IMR-90 (cell line): ENCODE measurements around the gene UBE3B. TPM values are rescaled to one million over a fixed set of nuclear protein-coding genes. Genes with fewer than 3 reads are reported as not detected.

ENCODE experiments used
- ATAC-seq: fragments of 200-7000 bp; cut with Tn5 transposase; 2 replicates; pipeline ENCODE4 v1.9.1; 2020; ENCODE audit warnings: low read depth, mild to moderate bottlenecking, moderate library complexity
- BruUV-seq: library from RNA; stranded (reverse); fragments of 400-500 nt; replicated peaks from 2 replicates; lab custom pipeline; 2021; lab: Mats Ljungman, UMichigan
- CTCF ChIA-PET: fragments of 300-600 bp; formaldehyde crosslinking; extraction: SDS; loops from one replicate; lab custom pipeline; 2021; ENCODE audit warnings: antibody characterized with exemption; lab: Yijun Ruan, JAX
- POLR2A ChIA-PET: fragments of 300-600 bp; sonication (Branson Sonifier 250); formaldehyde crosslinking; loops from one replicate; lab custom pipeline; 2022; ENCODE audit warnings: antibody characterized with exemption; ENCODE audit not compliant: unreplicated experiment; lab: Charles Lee
- DNase-seq: peaks from one replicate; pipeline ENCODE4 v3.0.0; 2013
- H2AFZ ChIP-seq: replicated peaks from 2 replicates; pipeline ENCODE3; 2013; ENCODE audit warnings: low read length, mild to moderate bottlenecking; ENCODE audit not compliant: poor library complexity
- H2AK5ac ChIP-seq: 2 replicates; pipeline ENCODE4 v1.6.1; 2013; ENCODE audit warnings: low read depth, low read length, inconsistent platforms
- H2AK9ac ChIP-seq: replicated peaks from 2 replicates; pipeline ENCODE3; 2013; ENCODE audit warnings: mild to moderate bottlenecking, low read depth, low read length, moderate library complexity; ENCODE audit not compliant: poor library complexity
- H2BK120ac ChIP-seq: 2 replicates; pipeline ENCODE4 v1.6.1; 2013; ENCODE audit warnings: low read depth, low read length, inconsistent platforms
- H2BK15ac ChIP-seq: 3 replicates; pipeline ENCODE4 v1.6.1; 2013; ENCODE audit warnings: low read depth, low read length, inconsistent platforms
- H2BK20ac ChIP-seq: 2 replicates; pipeline ENCODE4 v1.6.1; 2013; ENCODE audit warnings: low read depth, mild to moderate bottlenecking, inconsistent platforms, low read length, moderate library complexity
- H2BK5ac ChIP-seq: 2 replicates; pipeline ENCODE4 v1.6.1; 2013; ENCODE audit warnings: mild to moderate bottlenecking, low read depth, low read length, inconsistent platforms; ENCODE audit not compliant: poor library complexity, severe bottlenecking
- H3K14ac ChIP-seq: replicated peaks from 2 replicates; pipeline ENCODE4 v1.6.1; 2013; ENCODE audit warnings: low read depth, low read length, inconsistent platforms
- H3K18ac ChIP-seq: 2 replicates; pipeline ENCODE4 v1.6.1; 2013; ENCODE audit warnings: low read depth, low read length, control low read depth
- H3K23ac ChIP-seq: 2 replicates; pipeline ENCODE4 v1.6.1; 2013; ENCODE audit warnings: low read depth, low read length, inconsistent platforms
- H3K27ac ChIP-seq: 2 replicates; pipeline ENCODE4 v1.5.1; 2013; ENCODE audit warnings: mild to moderate bottlenecking, control low read depth, low read length; ENCODE audit not compliant: insufficient read depth
- H3K27me3 ChIP-seq: 2 replicates; pipeline ENCODE4 v1.6.1; 2013; ENCODE audit warnings: low read length; ENCODE audit not compliant: control insufficient read depth, insufficient read depth
- H3K36me3 ChIP-seq: 2 replicates; pipeline ENCODE4 v1.6.1; 2013; ENCODE audit warnings: low read length, mixed read lengths; ENCODE audit not compliant: control insufficient read depth, insufficient read depth
- H3K4ac ChIP-seq: 2 replicates; pipeline ENCODE4 v1.6.1; 2013; ENCODE audit warnings: low read depth, low read length, inconsistent platforms
- H3K4me1 ChIP-seq: 2 replicates; pipeline ENCODE4 v1.6.1; 2013; ENCODE audit warnings: low read length, mixed read lengths; ENCODE audit not compliant: control insufficient read depth, insufficient read depth
- H3K4me2 ChIP-seq: 2 replicates; pipeline ENCODE4 v1.6.1; 2013; ENCODE audit warnings: low read depth, mild to moderate bottlenecking, control low read depth, low read length, moderate library complexity
- H3K4me3 ChIP-seq: 2 replicates; pipeline ENCODE4 v1.5.1; 2013; ENCODE audit warnings: low read depth, mild to moderate bottlenecking, control low read depth, low read length, moderate library complexity; ENCODE audit not compliant: insufficient read depth
- H3K56ac ChIP-seq: 2 replicates; pipeline ENCODE4 v1.6.1; 2013; ENCODE audit warnings: low read length, inconsistent platforms; ENCODE audit not compliant: insufficient read depth; ENCODE audit errors: extremely low read depth
- H3K79me1 ChIP-seq, 2 experiments: 2 replicates each; pipeline ENCODE4 v1.6.1; 2013; ENCODE audit warnings: low read length in 2 of 2, inconsistent platforms in 1 of 2, low read depth in 1 of 2
- H3K9ac ChIP-seq: 2 replicates; pipeline ENCODE4 v1.6.1; 2013; ENCODE audit warnings: low read depth, low read length, control low read depth
- H3K9me1 ChIP-seq: 2 replicates; pipeline ENCODE4 v1.6.1; 2013; ENCODE audit warnings: low read length, inconsistent platforms; ENCODE audit not compliant: insufficient read depth
- H3K9me3 ChIP-seq: 2 replicates; pipeline ENCODE4 v1.6.1; 2013; ENCODE audit warnings: low read length; ENCODE audit not compliant: control insufficient read depth, insufficient read depth
- H4K20me1 ChIP-seq: 2 replicates; pipeline ENCODE4 v1.6.1; 2013; ENCODE audit warnings: low read length, inconsistent platforms; ENCODE audit not compliant: insufficient read depth
- H4K5ac ChIP-seq: 2 replicates; pipeline ENCODE4 v1.6.1; 2013; ENCODE audit warnings: mild to moderate bottlenecking, low read depth, low read length, control low read depth
- H4K8ac ChIP-seq, 2 experiments: 2 replicates each; pipeline ENCODE4 v1.6.1; 2013; ENCODE audit warnings: low read depth in 2 of 2, low read length in 2 of 2, control low read depth in 1 of 2, inconsistent platforms in 1 of 2
- H4K91ac ChIP-seq: 2 replicates; pipeline ENCODE4 v1.6.1; 2013; ENCODE audit warnings: low read depth, low read length, inconsistent platforms; ENCODE audit not compliant: insufficient read depth
- ELK1 ChIP-seq: fragments of 150-350 bp; IDR thresholded peaks from 2 replicates; pipeline ENCODE4 v1.6.1; 2016; ENCODE audit warnings: low read depth, mild to moderate bottlenecking, low read length, moderate library complexity, borderline replicate concordance
- POLR2A ChIP-seq: IDR thresholded peaks from 2 replicates; pipeline ENCODE4 v1.6.1; 2012; ENCODE audit warnings: mild to moderate bottlenecking, low read depth, low read length
- SMC3 ChIP-seq: fragments of 150-350 bp; IDR thresholded peaks from 2 replicates; pipeline ENCODE4 v1.6.1; 2016; ENCODE audit warnings: low read depth, mild to moderate bottlenecking, antibody characterized with exemption, low read length, moderate library complexity
- WGBS, 2 experiments: methylation state at CpG; one replicate each; pipeline versions ENCODE4 v1.1.5 to v1.1.7; 2013; ENCODE audit warnings: missing lambda C conversion rate in 2 of 2; ENCODE audit not compliant: insufficient read length in 1 of 2; ENCODE audit errors: extremely low coverage in 2 of 2; 5-methylcytosine and 5-hydroxymethylcytosine counted together
- dilution Hi-C: fragments of 300-500 bp; cut with HindIII; formaldehyde crosslinking; loops from one replicate; pipeline ENCODE4 v1.14.3; 2018; ENCODE audit warnings: low sequenced_read_pairs; ENCODE audit not compliant: unreplicated experiment
- in situ Hi-C: fragments of 300-500 bp; cut with MboI; formaldehyde crosslinking; loops from 3 replicates; pipeline ENCODE4 v1.14.3; 2019; ENCODE audit warnings: low sequenced_read_pairs, inconsistent platforms, mixed read lengths
- intact Hi-C: fragments of 100-400 bp; cut with micrococcal nuclease; formaldehyde crosslinking; loops from 2 replicates; pipeline ENCODE4 v1.10.0; 2022
- polyA plus RNA-seq, 3 experiments: library from polyadenylated mRNA; depleted of rRNA; stranded (reverse); fragments of >200 nt; gene quantifications; 2 replicates each; pipeline ENCODE4 v1.2.3, GENCODE V29; 2012; ENCODE audit warnings: low replicate concordance in 1 of 3
- total RNA-seq: library from RNA; depleted of rRNA; stranded (reverse); fragments of >200 nt; gene quantifications from 2 replicates; pipeline ENCODE4 v1.2.3, GENCODE V29; 2012

UBE3B gene
- total and polyA plus RNA-seq, 2 of the 4 experiments (the other 2 are of a cell fraction), result 18.8 to 24.9 TPM

DNA sequence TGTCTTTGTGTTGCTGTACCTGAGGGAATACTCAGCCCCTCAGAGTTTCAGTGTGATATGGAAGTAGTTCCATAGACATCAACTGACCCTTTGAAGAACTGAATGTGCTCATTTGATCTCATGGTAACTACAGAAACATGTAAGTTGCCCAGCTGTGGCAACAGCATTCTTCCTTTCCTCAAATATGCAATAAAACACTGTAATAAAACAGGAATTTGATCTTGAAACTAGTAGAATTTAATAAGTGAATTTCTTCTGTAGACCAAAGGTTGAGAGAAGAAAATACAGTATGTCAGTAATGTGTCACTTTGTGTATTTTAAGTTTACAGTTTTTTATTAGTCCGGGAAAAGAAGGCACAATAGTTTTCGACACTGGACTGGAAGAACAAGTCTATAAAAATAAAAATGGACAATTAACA is 32.2 kb upstream of the UBE3B start:
- Histone ChIP-seq H3K36me3 (peaks cover 34% of the 10 kb centered on the region), H2BK20ac (no peak overlapping the region), H3K9ac (no peak overlapping the region), H2AK5ac (no peak overlapping the region), H2AFZ (no peak overlapping the region), H3K4me3 (no peak overlapping the region), H2BK120ac (no peak overlapping the region), H4K91ac (no peak overlapping the region), H2BK5ac (peak overlapping the region; percentile 57), H3K4me1 (peaks cover 10% of the 10 kb centered on the region), H3K18ac (no peak overlapping the region), H3K23ac (no peak overlapping the region; the same call in 1 of the 2 replicates), H3K79me1 (peaks cover 27 to 59% of the 10 kb centered on the region in 2 experiments), H4K20me1 (peaks cover 30% of the 10 kb centered on the region), H3K27me3 (no peaks in the 10 kb centered on the region), H2AK9ac (no peak overlapping the region), H3K14ac (no peak overlapping the region), H3K27ac (no peak overlapping the region), H4K8ac (no peak overlapping the region), H4K5ac (peak overlapping the region; percentile 22; the same call in 1 of the 2 replicates), H3K9me3 (no peaks in the 10 kb centered on the region), H3K4me2 (no peak overlapping the region), H3K4ac (no peak overlapping the region), H3K9me1 (peaks cover 19% of the 10 kb centered on the region), H3K56ac (no peak overlapping the region), H2BK15ac (no peak overlapping the region)
- intact Hi-C loops, result no loop called here
- dilution Hi-C loops, result no loop called here
- WGBS, 2 experiments, result no CpG with 5 or more reads among the region's 2 CpGs
- ATAC-seq (peak; percentile 30; the same call in 1 of the 2 replicates), DNase-seq (peak; percentile 61)
- TF ChIP-seq SMC3 (no peak), ELK1 (no peak), POLR2A (no peak)
- CTCF ChIA-PET, result interaction anchor here (1.0 kb wide), 1 partner anchor 17 kb away, joined by 4 read pairs; no protein-coding TSS in a partner anchor
- POLR2A ChIA-PET, result no interaction called here
- in situ Hi-C loops, result no loop called here
- BruUV-seq, result no TSS peak
